HUES48 (cell line): ENCODE measurements around the gene PFKM.
"Not testable (repeated sequence)": the region's sequence is repeated elsewhere in the genome, so short reads cannot be mapped to it uniquely, and the experiment has no call there.

ENCODE experiments used
- H3K27ac ChIP-seq: one replicate; pipeline ENCODE4 v1.7.0; 2013; ENCODE audit warnings: low read depth, low read length, inconsistent platforms
- H3K27me3 ChIP-seq: 2 replicates; pipeline ENCODE4 v1.6.1; 2013; ENCODE audit warnings: mild to moderate bottlenecking, low read length; ENCODE audit not compliant: control insufficient read depth, insufficient read depth
- H3K36me3 ChIP-seq: 2 replicates; pipeline ENCODE4 v1.6.1; 2013; ENCODE audit warnings: low read length; ENCODE audit not compliant: control insufficient read depth, insufficient read depth
- H3K4me1 ChIP-seq: 2 replicates; pipeline ENCODE4 v1.6.1; 2013; ENCODE audit warnings: mild to moderate bottlenecking, low read length; ENCODE audit not compliant: control insufficient read depth, insufficient read depth
- H3K4me3 ChIP-seq: 2 replicates; pipeline ENCODE4 v1.5.1; 2013; ENCODE audit warnings: mild to moderate bottlenecking, low read depth, low read length
- H3K9ac ChIP-seq: 2 replicates; pipeline ENCODE4 v1.6.1; 2013; ENCODE audit warnings: mild to moderate bottlenecking, low read depth, low read length, moderate library complexity
- H3K9me3 ChIP-seq: 2 replicates; pipeline ENCODE4 v1.6.1; 2013; ENCODE audit warnings: low read length; ENCODE audit not compliant: control insufficient read depth, insufficient read depth

Gene PFKM

GRCh38 chr12:48129376-48129775, 10.2 kb downstream of the PFKM start:
- Histone ChIP-seq H3K36me3 (peaks cover 96% of the 10 kb centered on the region), H3K4me3 (no peak overlapping the region), H3K9ac (no peak overlapping the region), H3K27ac (no peak overlapping the region), H3K9me3 (no peaks in the 10 kb centered on the region), H3K4me1 (no peaks in the 10 kb centered on the region), H3K27me3 (no peaks in the 10 kb centered on the region)

- no peak overlapping the region for H3K27ac ChIP-seq
- H3K9me3 ChIP-seq, result no peaks in the 10 kb centered on the region
- no peaks in the 10 kb centered on the region for H3K27me3 ChIP-seq
- H3K4me3 ChIP-seq, result no peak overlapping the region
- H3K4me1 ChIP-seq, result no peaks in the 10 kb centered on the region
- peaks cover 96% of the 10 kb centered on the region for H3K36me3 ChIP-seq
- H3K9ac ChIP-seq, result no peak overlapping the region
These were observed 12.4 kb downstream of the PFKM start for GRCh38 chr12:48131517-48131916.

GRCh38 chr12:48132826-48133225, 13.7 kb downstream of the PFKM start:
- Histone ChIP-seq H3K27me3 (no peaks in the 10 kb centered on the region), H3K27ac (no peak overlapping the region), H3K9me3 (no peaks in the 10 kb centered on the region), H3K36me3 (peaks cover 92% of the 10 kb centered on the region), H3K9ac (no peak overlapping the region), H3K4me3 (no peak overlapping the region), H3K4me1 (no peaks in the 10 kb centered on the region)

GRCh38 chr12:48135027-48135426, 15.9 kb downstream of the PFKM start:
- no peaks in the 10 kb centered on the region for H3K4me1 ChIP-seq
- no peaks in the 10 kb centered on the region for H3K27me3 ChIP-seq
- no peak overlapping the region for H3K9ac ChIP-seq
- no peaks in the 10 kb centered on the region for H3K9me3 ChIP-seq
- no peak overlapping the region for H3K27ac ChIP-seq
- H3K36me3 ChIP-seq, result peaks cover 92% of the 10 kb centered on the region
- no peak overlapping the region for H3K4me3 ChIP-seq

GRCh38 chr12:48142818-48143674, 23.9 kb downstream of the PFKM start:
- H3K36me3 ChIP-seq, result peaks cover 90% of the 10 kb centered on the region
- peaks cover 26% of the 10 kb centered on the region for H3K4me1 ChIP-seq
- H3K9me3 ChIP-seq, result peaks cover 3% of the 10 kb centered on the region; the same call in 1 of the 2 replicates
- H3K9ac ChIP-seq, result peak overlapping the region; percentile 33; the same call in 1 of the 2 replicates
- peak overlapping the region; percentile 80 for H3K27ac ChIP-seq
- H3K4me3 ChIP-seq, result peak overlapping the region; percentile 25; the same call in 1 of the 2 replicates
- H3K27me3 ChIP-seq, result no peaks in the 10 kb centered on the region

- Histone ChIP-seq H3K27me3 (no peaks in the 10 kb centered on the region), H3K36me3 (peaks cover 83% of the 10 kb centered on the region), H3K4me1 (peaks cover 26% of the 10 kb centered on the region), H3K4me3 (peak overlapping the region; percentile 25; the same call in 1 of the 2 replicates), H3K9me3 (peaks cover 3% of the 10 kb centered on the region; the same call in 1 of the 2 replicates), H3K27ac (peak overlapping the region; percentile 80), H3K9ac (no peak overlapping the region)
These were observed 24.7 kb downstream of the PFKM start for GRCh38 chr12:48143898-48144297.

- H3K4me3 ChIP-seq, result no peak overlapping the region
- no peaks in the 10 kb centered on the region for H3K27me3 ChIP-seq
- H3K36me3 ChIP-seq, result peaks cover 80% of the 10 kb centered on the region
- peaks cover 3% of the 10 kb centered on the region; the same call in 1 of the 2 replicates for H3K9me3 ChIP-seq
- H3K9ac ChIP-seq, result no peak overlapping the region
- no peak overlapping the region for H3K27ac ChIP-seq
- H3K4me1 ChIP-seq, result peaks cover 26% of the 10 kb centered on the region
These were observed 26.8 kb downstream of the PFKM start for GRCh38 chr12:48145981-48146380.

GRCh38 chr12:48151103-48151771, 32.1 kb downstream of the PFKM start:
- peaks cover under 1% of the 10 kb centered on the region; the same call in 1 of the 2 replicates for H3K4me1 ChIP-seq
- H3K9me3 ChIP-seq, result no peaks in the 10 kb centered on the region
- no peak overlapping the region for H3K27ac ChIP-seq
- no peak overlapping the region for H3K9ac ChIP-seq
- H3K4me3 ChIP-seq, result no peak overlapping the region
- no peaks in the 10 kb centered on the region for H3K27me3 ChIP-seq
- H3K36me3 ChIP-seq, result peaks cover 33% of the 10 kb centered on the region

GRCh38 chr12:48155786-48156185, 36.6 kb downstream of the PFKM start:
- not testable (repeated sequence) for H3K9me3 ChIP-seq, H3K36me3 ChIP-seq, H3K4me3 ChIP-seq, H3K27me3 ChIP-seq, H3K27ac ChIP-seq, H3K4me1 ChIP-seq, H3K9ac ChIP-seq

GRCh38 chr12:48156652-48157017, 37.5 kb downstream of the PFKM start:
- Histone ChIP-seq H3K27me3 (no peaks in the 10 kb centered on the region), H3K36me3 (no peaks in the 10 kb centered on the region), H3K9me3 (no peaks in the 10 kb centered on the region), H3K27ac (no peak overlapping the region), H3K4me3 (peak overlapping the region; percentile 97), H3K4me1 (peaks cover 9% of the 10 kb centered on the region; the same call in 1 of the 2 replicates), H3K9ac (no peak overlapping the region)
